ENCODE measurements around the gene RNF144A.

RNF144A gene

DNA sequence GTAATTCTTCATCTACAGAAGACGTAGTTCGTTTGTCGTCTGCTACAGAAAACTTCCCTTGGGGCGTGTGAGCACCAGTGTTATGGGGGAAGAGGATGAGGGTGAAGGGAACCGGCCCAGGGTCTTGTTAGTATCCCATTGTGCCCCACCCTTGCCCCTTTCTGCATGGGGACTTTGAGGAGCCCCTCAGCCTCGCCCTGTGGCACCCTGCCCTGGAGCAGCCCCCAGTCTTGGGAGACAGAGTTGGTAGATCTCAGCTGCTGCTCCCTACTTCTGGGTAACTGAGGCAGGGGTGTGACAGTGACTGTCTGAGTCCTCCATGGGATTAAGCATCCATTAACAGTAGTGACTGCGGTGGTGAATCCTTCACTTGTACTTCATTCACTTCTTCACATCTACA lies 50.1 kb downstream of the RNF144A start:
- DNase-seq (ENCODE audit: low read depth in 2 of 2) = no peak
- H3K4me3 ChIP-seq (replicated peaks in 1 of 2; ENCODE audit: low read depth in 2 of 2, low read length in 2 of 2) = no peak overlapping the region
- TF ChIP-seq, protein P1, sequence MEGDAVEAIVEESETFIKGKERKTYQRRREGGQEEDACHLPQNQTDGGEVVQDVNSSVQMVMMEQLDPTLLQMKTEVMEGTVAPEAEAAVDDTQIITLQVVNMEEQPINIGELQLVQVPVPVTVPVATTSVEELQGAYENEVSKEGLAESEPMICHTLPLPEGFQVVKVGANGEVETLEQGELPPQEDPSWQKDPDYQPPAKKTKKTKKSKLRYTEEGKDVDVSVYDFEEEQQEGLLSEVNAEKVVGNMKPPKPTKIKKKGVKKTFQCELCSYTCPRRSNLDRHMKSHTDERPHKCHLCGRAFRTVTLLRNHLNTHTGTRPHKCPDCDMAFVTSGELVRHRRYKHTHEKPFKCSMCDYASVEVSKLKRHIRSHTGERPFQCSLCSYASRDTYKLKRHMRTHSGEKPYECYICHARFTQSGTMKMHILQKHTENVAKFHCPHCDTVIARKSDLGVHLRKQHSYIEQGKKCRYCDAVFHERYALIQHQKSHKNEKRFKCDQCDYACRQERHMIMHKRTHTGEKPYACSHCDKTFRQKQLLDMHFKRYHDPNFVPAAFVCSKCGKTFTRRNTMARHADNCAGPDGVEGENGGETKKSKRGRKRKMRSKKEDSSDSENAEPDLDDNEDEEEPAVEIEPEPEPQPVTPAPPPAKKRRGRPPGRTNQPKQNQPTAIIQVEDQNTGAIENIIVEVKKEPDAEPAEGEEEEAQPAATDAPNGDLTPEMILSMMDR (IDR thresholded peaks at IDR 0.05; ENCODE audit: low read depth, low read length) = no peak

DNA sequence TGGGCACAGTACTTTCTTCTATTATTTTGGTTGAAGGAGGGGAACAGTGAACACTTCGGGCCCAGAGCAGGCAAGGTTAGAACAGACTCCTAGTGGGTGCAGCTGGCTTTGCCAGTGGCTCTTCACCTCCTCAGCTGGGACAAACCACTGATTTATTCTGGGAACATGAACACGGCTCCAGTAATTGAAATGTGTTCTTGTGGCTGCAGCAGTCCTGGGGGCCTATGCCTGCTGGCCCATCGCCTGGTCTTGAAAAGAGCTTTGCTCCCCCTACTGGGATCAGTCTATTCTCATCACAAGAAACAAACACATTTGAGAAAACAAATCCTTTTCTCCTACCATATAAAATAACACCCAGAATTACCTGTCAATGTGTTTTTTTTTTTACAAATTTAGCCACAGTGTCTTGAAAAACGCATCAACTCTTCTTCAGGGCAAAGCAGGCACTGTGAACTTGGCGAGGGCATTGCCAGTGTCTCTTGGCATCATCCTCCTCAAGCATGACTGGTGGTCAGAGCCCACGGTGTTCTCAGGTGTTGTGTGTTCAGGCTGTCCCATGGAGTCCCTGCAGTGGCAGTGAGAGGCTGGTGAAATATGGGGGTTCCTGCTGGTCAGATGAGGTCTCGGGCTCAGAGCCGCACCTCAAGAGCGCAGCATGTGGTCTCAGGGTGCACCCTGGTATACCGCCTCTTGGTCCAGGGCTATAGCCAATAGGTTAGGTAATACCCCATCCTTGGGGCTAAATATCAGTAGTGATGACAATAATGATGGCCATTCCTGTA lies 51.3 kb downstream of the RNF144A start:
- no peak overlapping the region for H3K4me3 ChIP-seq (replicated peaks in 1 of 2; ENCODE audit: low read depth in 2 of 2, low read length in 2 of 2)
- peak in 1 of 2 donors; percentile 56 for DNase-seq (ENCODE audit: low read depth in 2 of 2)
- TF ChIP-seq, protein P1 (IDR thresholded peaks at IDR 0.05; ENCODE audit: low read depth, low read length) = no peak

DNA sequence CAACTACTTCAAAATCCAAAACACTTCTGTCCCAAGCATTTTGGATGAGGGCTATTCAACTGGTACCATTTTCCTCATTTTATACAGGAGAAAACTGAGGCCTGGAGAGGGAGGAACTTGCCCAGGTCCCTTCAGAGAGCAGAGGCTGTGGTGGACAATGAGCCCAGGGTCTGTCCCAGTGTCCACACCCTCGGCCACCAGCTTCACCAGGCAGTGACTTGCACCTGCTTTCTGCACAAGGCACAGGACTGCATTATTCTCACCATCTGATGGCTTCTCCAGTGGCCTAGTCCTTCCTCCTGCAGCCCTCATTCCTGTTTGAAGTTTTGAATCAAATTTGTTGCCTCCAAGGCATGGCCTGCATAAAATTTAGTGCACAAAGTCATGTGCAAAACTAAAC lies 53.3 kb downstream of the RNF144A start:
- no peak overlapping the region for H3K4me3 ChIP-seq (replicated peaks in 1 of 2; ENCODE audit: low read depth in 2 of 2, low read length in 2 of 2)
- TF ChIP-seq, protein P1 (IDR thresholded peaks at IDR 0.05; ENCODE audit: low read depth, low read length) = no peak
- DNase-seq (ENCODE audit: low read depth in 2 of 2) = no peak

DNA sequence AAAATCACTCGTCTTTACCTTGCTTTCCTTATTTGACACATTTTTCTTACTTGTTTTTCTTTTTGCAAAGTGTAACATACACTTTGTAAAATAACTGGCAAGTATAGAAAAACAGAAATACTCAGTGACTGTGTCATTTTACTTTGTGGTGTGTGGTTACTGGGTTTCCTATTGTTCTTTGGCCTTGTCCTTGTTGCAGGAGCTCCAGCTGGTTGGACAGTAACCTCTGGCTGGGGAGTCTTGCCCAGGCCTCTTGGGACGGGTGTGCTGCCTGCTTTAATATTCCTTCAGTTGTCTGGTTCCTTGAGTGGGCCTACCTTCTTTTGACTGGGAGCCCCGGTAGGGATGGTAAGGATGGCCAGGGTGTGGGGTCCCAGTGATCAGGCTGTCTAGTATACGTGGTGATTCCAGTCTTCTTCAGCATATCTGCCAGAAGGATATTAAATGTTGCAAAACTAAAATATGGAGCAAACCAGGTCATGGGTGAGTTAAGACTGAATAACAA lies 53.8 kb downstream of the RNF144A start:
- H3K4me3 ChIP-seq (replicated peaks in 1 of 2; ENCODE audit: low read depth in 2 of 2, low read length in 2 of 2) = no peak overlapping the region
- peak in 1 of 2 donors; percentile 30 for DNase-seq (ENCODE audit: low read depth in 2 of 2)
- TF ChIP-seq, protein P1 (IDR thresholded peaks at IDR 0.05; ENCODE audit: low read depth, low read length) = no peak

DNA sequence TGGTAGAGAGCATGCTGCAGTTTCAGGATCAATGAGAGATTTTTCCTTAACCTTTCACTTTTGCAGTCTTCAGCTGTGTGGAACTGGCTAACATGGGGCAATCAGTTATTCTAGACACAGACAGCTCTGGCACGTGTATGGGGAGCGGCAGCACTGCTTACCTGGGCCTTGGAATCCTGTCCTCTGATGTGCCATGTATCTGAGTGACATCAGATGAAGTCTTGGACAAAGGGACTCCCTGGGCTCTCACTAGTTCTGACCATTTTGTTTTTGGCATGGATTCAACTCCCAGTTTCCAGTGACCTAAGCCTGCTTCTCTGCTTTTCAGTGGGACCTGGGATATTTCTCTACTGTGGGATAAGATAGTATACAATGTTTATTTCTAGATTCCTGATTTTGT lies 54.3 kb downstream of the RNF144A start:
- DNase-seq (ENCODE audit: low read depth in 2 of 2) = no peak
- TF ChIP-seq, protein P1 (IDR thresholded peaks at IDR 0.05; ENCODE audit: low read depth, low read length) = no peak
- H3K4me3 ChIP-seq (replicated peaks in 1 of 2; ENCODE audit: low read depth in 2 of 2, low read length in 2 of 2) = no peak overlapping the region

DNA sequence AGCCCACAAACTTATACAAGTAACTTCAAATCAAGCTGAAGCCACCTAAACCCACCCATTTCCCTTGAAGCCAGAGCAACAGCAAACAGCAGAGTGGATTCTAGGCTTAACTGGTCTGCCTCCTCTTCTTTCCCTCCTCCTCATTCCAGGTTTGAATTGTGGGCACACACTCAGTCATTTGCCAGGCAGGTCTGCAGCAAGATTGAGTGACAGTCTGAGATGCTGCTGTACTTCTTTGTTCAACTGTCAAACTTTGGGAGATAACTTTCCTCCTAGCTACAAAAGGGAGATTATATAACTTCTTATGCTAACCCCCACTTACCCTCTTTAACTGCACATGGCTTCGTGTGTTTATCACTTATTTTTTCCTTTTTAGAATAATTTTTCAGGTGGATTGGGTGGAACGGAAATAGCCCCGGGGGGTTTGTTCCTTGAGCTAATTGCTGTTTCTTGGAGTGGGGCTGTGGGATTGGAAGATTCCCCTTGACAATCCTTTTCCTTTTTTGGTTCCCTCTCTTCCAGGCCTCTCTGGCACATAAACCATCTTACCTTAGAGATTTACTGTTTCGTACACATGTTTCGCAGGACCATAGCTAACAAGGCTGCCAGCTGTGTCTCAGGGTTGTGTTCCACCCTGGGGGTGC lies 55.0 kb downstream of the RNF144A start:
- TF ChIP-seq, protein P1 (IDR thresholded peaks at IDR 0.05; ENCODE audit: low read depth, low read length) = no peak
- H3K4me3 ChIP-seq (replicated peaks in 1 of 2; ENCODE audit: low read depth in 2 of 2, low read length in 2 of 2) = no peak overlapping the region
- no peak for DNase-seq (ENCODE audit: low read depth in 2 of 2)
